Stimulated activated CD4-positive, alpha-beta T cell treated with anti-CD3 and anti-CD28 coated beads, Interleukin-15, amount 100 ng/mL, for 1 hour (primary cell): Measurements from ENCODE around the gene MROH9.

ENCODE experiments used
- DNase-seq, 2 donors: peaks; one replicate each; pipeline ENCODE4 v3.0.0-alpha.2; 2020; ENCODE audit warnings: low read depth in 1 of 2, low spot score in 1 of 2

The MROH9 gene

DNA sequence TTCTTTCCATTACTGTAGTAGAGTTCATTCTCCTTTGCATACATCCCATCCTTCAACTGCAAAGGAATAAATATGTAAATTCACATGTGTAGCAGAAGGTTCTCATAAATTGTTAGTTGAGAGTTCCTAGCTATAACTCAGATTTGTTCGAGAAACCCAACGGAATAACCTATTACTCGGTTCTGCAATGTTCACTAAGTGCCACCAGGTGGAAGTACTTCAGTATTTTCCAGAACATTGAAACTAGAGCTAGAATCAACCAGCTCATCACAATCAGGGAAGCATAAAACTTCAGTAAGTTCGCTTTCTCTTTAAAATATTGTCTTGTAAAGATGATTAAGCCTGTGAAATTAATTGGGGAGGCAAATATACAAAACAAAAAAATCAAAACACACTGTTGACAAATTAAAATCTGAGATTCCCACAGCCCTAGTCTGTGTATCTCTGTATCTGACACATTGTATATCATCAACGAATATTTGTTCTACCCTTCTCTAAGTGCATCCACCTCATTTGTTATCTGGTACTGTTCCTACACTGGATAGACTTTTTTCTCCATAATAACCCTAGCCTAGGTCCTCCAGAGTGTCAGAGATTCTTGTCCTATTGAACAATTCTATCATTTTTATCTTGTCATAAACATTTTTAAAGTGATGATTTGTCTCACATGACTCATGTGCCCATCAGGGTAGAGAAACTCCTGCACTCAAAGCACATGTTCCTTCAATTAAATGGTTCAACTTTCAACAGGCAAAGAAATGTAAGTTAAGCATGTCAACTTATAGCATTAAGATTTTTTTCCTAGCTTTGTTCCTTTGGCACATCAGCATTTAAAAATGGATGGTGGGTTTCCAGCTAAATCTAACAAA is 31.9 kb downstream of the MROH9 start:
- no peak for DNase-seq

DNA sequence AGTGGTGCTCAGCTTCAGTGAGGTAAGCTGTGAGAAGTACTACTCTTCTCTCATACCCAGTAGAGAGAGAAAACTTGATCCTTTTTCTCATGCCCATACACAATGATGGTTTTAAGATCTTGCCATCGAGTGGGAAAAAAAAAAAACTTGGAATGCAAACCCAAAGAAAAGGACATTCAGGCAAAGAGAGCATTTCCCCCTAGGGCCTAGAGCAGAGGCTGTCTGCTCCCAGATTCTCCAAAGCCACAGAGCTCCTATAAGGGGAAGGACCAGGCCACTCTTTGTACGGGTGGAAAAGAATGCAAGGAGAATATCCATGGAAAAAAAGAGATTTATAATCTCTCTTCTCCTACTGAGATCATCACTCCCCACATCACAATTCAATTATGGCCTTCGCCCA is 34.9 kb downstream of the MROH9 start:
- no peak for DNase-seq

DNA sequence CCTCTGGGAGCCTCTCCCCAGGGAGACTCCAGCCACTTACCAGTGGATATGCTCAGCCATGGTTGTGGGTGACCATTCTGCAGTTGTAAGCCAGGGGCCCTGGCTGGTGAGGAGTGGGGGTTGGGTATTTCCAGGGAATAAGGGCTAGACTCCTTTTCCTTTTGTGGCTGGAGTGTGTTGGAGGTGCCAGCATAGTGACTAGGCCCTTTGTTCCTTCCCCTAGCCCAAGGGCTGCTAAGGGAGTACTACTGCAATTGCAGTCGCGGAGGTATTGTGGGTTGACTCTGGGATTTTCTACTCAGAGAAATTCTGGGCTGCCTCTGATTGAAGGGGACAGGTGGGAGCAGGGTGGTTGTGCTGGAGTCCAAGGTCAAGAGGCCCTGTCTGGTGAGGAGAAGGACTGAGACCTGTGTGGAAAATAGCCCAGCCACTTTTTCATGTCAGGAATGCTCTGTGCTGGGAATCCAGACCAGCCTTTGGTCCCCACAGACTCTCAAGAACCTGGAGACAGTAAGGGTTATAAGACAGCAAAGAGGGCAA is 43.1 kb downstream of the MROH9 start:
- DNase-seq: no peak

DNA sequence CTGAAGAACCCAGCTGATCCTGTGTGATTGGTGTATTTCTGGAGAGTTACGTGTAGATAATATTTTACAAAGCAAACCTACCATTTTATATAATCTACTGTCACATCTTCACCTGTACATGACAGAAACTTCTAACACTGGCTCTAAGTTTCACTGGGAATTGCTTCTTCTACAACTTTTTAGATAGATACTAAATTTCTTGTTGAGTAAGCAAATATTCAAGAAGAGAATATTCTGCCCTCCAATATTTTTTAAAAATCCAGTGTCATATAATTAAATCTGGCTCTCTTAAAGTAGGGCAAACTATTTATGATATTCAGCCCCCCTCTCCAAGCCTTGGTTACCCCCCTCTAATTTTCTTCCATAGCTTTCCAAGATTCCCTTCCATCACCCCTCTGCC is 50.1 kb downstream of the MROH9 start:
- DNase-seq: no peak

DNA sequence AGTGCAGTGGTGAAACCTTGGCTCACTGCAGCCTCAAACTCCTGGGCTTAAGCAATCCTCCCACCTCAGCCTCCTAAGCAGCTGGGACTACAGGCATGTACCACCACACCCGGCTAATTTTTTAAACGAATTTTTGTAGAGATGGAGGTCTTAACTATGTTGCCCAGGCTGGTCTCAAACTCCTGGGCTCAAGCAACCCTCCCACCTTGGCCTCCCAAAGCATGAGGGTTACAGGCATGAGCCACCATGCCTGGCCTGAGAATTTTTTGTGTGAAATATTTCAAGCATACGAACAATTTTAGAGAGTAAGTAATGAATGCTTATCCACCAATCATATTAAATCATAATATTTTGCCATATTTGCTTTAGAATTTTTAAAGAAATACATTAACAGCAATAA is 51.6 kb downstream of the MROH9 start:
- DNase-seq: no peak

DNA sequence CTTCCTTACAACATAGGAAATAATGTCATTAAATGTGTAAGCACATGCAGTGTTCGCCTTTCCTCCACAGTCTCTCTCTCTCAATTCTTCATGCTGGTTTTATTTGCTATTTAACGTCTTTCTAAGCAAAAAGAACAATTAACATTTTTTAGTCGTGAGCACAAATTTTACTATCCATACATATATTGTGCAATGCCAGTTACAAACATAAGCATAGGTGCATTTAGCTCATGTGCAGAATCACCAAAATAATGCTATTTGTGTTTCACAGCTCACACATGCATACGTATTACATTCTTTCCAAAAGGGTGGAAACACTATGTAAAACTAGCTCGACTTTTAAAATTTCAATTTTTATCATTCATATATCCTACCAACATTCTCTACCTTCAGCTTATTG is 52.1 kb downstream of the MROH9 start:
- no peak for DNase-seq

GRCh38 chr1:170993151-170993550 is 57.8 kb downstream of the MROH9 start:
- no peak for DNase-seq

- no peak for DNase-seq
Observed at GRCh38 chr1:170993717-170994116, 58.4 kb downstream of the MROH9 start.

DNA sequence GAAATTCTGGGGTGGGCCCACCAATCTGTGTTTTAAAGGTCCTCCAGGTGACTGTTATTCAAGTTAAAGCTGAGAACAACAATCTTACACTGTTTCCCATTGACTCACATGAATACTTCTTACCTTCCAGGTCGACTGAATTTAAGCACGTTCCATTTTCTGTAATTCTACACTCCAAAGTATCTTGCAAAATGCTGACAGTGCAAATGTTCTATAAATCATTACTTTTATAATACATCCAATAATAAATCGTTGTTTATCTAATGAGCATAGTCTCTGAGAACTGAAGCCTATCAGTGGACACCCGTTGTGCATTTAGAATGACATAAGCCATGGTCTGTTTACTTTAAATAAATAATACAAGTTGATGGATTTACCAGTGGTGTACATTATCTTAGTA is 79.5 kb downstream of the MROH9 start:
- DNase-seq: no peak

- no peak for DNase-seq
Observed at GRCh38 chr1:171017426-171017825, 82.1 kb downstream of the MROH9 start.

GRCh38 chr1:171019971-171020370 is 84.6 kb downstream of the MROH9 start:
- DNase-seq: no peak

DNA sequence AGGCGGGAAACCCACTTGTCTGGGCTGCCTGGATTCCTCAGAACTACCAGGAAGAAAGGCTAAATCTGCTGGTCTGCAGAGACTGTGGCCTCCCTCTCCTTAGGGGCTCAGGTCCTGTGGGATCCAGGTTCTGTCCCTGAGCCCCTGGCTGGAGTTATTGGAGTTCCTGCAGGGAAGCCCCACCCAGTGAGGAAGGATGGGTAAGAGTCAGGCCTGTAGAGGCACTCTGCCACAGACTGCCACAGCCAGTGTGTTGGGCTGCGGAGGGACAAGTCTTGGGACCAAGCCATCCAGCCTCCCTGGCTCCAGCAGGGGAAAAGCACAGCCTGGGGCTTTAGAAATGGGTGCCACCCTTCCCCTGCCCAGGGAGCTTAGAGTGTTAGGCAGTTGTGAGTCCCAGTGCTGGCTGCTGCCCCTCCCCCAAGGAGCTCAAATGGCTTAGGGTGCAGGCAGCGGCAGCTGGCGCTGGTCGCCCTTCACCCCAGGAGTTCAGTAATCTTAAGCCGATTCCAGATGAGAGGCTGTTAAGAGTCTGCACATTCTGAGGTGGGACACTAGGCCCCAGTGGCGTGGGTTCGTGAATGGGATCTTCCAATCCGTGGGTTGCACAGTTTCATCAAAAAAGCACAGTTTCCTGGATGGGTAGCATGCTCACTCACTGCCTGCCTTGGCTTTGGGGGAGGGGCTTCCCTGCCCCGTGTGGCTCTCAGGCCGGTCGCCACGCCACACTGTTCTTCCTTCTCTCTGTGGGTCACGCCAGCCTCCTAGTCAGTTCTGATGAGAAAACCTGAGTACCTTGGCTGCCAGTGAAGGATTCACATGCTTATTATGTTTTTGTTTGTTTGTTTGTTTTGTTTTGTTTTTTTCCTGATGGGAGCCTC is 97.7 kb downstream of the MROH9 start:
- no peak for DNase-seq

DNA sequence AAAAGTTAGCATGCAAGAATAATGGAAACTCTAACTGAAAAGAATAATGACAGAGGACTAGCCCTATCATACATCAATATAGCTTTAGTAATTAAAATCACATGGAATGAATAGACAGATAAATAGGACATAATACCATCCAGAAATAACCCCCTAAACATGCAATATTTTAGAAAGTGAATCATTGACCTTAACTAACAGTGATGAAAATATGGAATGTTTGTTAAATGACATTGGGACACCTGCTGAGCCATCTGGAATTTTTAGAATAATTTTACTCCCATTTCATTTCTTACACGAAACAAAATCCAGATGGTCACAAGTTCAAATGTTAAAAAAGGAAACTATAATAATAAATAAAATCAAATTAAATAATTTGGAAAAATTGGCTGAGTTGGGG is 102.3 kb downstream of the MROH9 start:
- no peak for DNase-seq

DNA sequence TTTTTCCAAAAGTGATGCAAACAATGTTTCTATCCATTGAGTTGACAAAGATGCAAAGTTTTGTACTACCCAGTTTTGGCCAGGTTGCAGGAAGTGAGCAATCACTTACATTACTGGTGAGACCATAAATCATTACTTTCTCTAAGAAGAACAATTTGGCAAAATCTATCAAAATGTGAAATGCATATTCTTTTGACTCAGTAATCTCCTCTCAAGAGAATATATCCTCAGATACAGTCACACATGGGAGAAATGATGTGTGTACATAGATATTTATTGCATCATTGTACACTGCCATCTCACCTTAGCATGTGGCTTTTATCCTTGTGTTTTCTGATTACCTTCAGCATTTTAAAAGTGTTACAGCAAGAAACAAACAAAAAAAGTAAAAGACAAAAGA is 103.0 kb downstream of the MROH9 start:
- no peak for DNase-seq

- no peak for DNase-seq
Observed at GRCh38 chr1:171048014-171048413, 112.7 kb downstream of the MROH9 start.

- DNase-seq: no peak
Observed at GRCh38 chr1:171052977-171053376, 117.6 kb downstream of the MROH9 start.

- no peak for DNase-seq
Observed at GRCh38 chr1:171055966-171056643, 120.8 kb downstream of the MROH9 start.

- no peak for DNase-seq
Observed at GRCh38 chr1:171061425-171062143, 126.2 kb downstream of the MROH9 start.

- DNase-seq: no peak
Observed at GRCh38 chr1:171062902-171063301, 127.6 kb downstream of the MROH9 start.

GRCh38 chr1:171075041-171075440 is 139.7 kb downstream of the MROH9 start:
- no peak for DNase-seq

DNA sequence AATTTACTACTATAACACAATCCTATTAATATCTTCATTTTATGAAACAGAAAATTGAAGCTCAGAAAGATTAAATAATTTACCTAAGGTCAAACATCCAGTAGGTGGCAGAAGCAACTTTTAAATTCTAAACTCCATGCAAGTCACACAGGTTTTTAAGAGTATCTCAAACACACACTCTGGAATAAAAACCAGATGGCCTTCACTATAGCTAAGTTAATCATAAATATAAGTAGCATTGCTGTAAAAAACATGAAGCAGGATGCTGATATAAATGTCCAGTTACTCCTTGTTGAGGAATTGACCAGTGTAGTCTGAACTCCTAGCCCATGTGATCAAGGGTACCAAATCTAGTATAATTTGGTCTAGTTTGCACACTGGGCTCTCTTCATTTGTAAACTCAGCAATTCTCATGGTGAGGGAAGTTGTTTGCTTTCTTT is 146.0 kb downstream of the MROH9 start:
- DNase-seq: no peak
